ENCODE results near the gene FOXD4L1.
"Not testable (repeated sequence)": the region's sequence is repeated elsewhere in the genome, so short reads cannot be mapped to it uniquely, and the experiment has no call there.

The FOXD4L1 gene

GRCh38 chr2:113507394-113508140 is 9.1 kb downstream of the FOXD4L1 start:
- not testable (repeated sequence) for H3K4me1 ChIP-seq, H3K4me2 ChIP-seq, H3K4me3 ChIP-seq, H3K9ac ChIP-seq, H3K36me3 ChIP-seq, H3K27ac ChIP-seq
- Histone ChIP-seq H3K27me3 (peaks cover 22 to 48% (median 44%) of the 10 kb centered on the region in 11 experiments), H3K9me3 (replicated peaks in 1 of 11) (peaks cover 14 to 18% (median 17%) of the 10 kb centered on the region in 11 experiments), H4K20me1 (peaks cover 0 to 17% (median 14%) of the 10 kb centered on the region in 11 experiments; a peak in 13 of 22 replicates)

DNA sequence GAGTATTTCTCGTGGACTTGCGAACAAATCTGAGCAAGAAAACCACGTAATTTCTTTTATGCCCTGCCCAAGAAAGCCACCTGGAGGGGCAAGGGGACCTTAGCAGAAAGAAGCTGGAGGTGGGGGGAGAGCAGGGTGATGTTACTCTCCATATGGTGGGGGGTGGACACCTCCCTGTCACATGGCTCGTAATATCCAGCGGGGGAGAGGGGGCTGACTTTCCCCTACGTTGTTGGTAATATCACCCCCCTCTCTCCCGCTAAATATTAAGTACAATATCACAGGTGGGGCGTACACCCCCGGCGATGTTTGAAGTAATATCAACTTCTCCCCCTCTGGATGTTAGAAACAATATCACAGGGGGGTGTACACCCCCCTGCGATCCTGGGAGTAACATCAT is 9.7 kb downstream of the FOXD4L1 start:
- Histone ChIP-seq H3K9me3 (replicated peaks in 1 of 11) (peaks cover 8 to 12% (median 11%) of the 10 kb centered on the region in 11 experiments), H4K20me1 (peaks cover 0 to 11% (median 8%) of the 10 kb centered on the region in 11 experiments; a peak in 12 of 22 replicates), H3K27me3 (peaks cover 15 to 42% (median 38%) of the 10 kb centered on the region in 11 experiments)
- H3K4me1 ChIP-seq, H3K4me2 ChIP-seq, H3K9ac ChIP-seq, H3K27ac ChIP-seq, H3K36me3 ChIP-seq, H3K4me3 ChIP-seq: not testable (repeated sequence)

DNA sequence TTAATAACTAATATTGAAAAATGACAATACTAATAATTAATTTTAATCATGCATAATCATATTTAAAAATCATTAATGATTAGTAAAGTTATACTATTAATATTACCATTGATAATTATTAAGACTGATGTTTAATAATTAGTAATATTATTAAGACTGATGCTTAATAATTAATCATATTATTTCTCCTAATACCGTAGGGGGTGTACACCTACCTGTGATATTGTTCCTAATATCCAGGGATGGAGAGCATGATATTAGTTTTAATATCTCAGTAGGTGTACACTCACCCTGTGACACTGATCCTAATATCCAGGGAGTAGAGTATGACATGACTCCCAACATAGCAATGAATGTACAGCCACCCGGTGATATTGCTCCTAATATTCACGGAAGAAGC is 12.4 kb downstream of the FOXD4L1 start:
- peaks cover 0 to 18% (median 15%) of the 10 kb centered on the region in 11 experiments; a peak in 17 of 22 replicates for H3K27me3 ChIP-seq
- not testable (repeated sequence) for H3K4me1 ChIP-seq; H3K27ac ChIP-seq; H3K4me3 ChIP-seq; H3K4me2 ChIP-seq; H3K9ac ChIP-seq; H4K20me1 ChIP-seq; H3K9me3 ChIP-seq (replicated peaks in 1 of 11); H3K36me3 ChIP-seq

GRCh38 chr2:113511859-113512258 is 13.4 kb downstream of the FOXD4L1 start:
- H3K9ac ChIP-seq; H3K27ac ChIP-seq; H3K4me2 ChIP-seq; H3K4me1 ChIP-seq; H3K9me3 ChIP-seq (replicated peaks in 1 of 11); H4K20me1 ChIP-seq; H3K36me3 ChIP-seq; H3K4me3 ChIP-seq: not testable (repeated sequence)
- peaks cover 0 to 13% (median 12%) of the 10 kb centered on the region in 11 experiments; a peak in 13 of 22 replicates for H3K27me3 ChIP-seq

DNA sequence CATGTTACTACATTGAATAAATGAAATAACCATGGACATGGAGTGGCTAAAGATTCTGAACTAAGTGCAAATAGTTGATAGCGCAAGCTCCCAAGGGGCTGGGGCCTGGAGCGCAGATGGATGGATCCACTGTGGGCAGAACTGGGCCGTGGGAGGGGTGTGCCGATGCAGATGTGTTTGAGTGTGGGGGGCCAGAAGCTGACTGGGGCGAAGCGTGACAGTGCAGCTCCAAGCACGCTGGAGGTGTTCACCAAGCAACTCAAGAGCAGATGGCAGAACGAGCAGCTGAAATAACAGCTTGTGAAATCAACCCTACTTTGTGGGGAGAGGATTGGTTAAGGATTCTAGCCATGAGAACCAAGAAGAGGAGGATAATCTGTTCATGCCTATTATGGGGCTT is 17.0 kb downstream of the FOXD4L1 start:
- not testable (repeated sequence) for H3K9me3 ChIP-seq (replicated peaks in 1 of 11); H3K27ac ChIP-seq; H3K4me3 ChIP-seq; H3K4me1 ChIP-seq; H3K9ac ChIP-seq; H3K27me3 ChIP-seq; H3K36me3 ChIP-seq; H4K20me1 ChIP-seq; H3K4me2 ChIP-seq

GRCh38 chr2:113515995-113516394 is 17.5 kb downstream of the FOXD4L1 start:
- not testable (repeated sequence) for H3K27me3 ChIP-seq; H3K36me3 ChIP-seq; H3K4me1 ChIP-seq; H3K9me3 ChIP-seq (replicated peaks in 1 of 11); H3K4me3 ChIP-seq; H3K4me2 ChIP-seq; H3K27ac ChIP-seq; H4K20me1 ChIP-seq; H3K9ac ChIP-seq

DNA sequence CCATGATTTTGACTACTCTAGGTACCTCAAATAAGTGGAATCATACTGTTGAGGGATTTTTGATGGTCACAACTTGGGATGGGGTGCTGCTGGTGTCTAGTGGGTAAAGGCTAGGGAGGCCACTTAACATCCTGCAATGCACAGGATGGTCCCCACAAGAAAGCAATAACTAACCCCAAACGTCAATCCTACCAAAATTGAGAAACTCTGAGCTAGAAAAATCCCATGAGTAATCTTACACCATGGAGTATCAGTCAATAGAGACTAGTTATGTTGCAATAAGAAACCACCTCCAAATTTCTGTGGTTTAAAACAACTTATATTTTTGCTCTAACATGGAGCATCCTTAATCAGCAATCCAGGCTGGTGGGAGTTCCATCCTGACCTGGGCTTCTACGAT is 18.6 kb downstream of the FOXD4L1 start:
- H3K4me3 ChIP-seq; H3K27ac ChIP-seq; H3K4me2 ChIP-seq; H3K4me1 ChIP-seq; H4K20me1 ChIP-seq; H3K27me3 ChIP-seq; H3K9me3 ChIP-seq (replicated peaks in 1 of 11); H3K36me3 ChIP-seq; H3K9ac ChIP-seq: not testable (repeated sequence)

- not testable (repeated sequence) for H3K4me3 ChIP-seq; H4K20me1 ChIP-seq; H3K4me1 ChIP-seq; H3K36me3 ChIP-seq; H3K9me3 ChIP-seq (replicated peaks in 1 of 11); H3K4me2 ChIP-seq; H3K27me3 ChIP-seq; H3K9ac ChIP-seq; H3K27ac ChIP-seq
These were observed 22.4 kb downstream of the FOXD4L1 start for GRCh38 chr2:113520837-113521236.

DNA sequence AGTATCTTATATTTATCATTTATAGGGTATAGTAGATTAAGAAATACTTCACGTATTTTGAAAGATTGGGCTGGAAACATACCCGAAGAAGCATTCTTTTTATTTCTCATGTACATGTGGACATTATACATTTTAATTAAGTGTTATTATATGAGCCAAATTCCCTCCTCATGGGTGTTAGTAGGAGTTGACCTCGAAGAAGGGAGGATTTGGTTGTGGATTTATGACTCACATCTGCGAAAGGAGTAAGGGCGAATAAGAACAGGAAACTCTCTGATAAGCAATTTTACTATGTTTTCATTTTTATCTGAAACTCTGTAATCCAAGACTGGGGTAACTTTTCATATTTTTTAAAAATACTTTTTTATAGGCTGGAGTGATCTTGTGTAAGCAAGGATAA is 23.0 kb downstream of the FOXD4L1 start:
- not testable (repeated sequence) for H3K9me3 ChIP-seq (replicated peaks in 1 of 11); H3K4me1 ChIP-seq; H3K4me3 ChIP-seq; H3K27ac ChIP-seq; H3K36me3 ChIP-seq; H4K20me1 ChIP-seq; H3K9ac ChIP-seq; H3K4me2 ChIP-seq; H3K27me3 ChIP-seq

GRCh38 chr2:113524986-113525385 is 26.5 kb downstream of the FOXD4L1 start:
- not testable (repeated sequence) for H3K27me3 ChIP-seq; H3K4me3 ChIP-seq; H3K27ac ChIP-seq; H3K9me3 ChIP-seq (replicated peaks in 1 of 11); H3K9ac ChIP-seq; H3K4me2 ChIP-seq; H3K4me1 ChIP-seq; H3K36me3 ChIP-seq; H4K20me1 ChIP-seq

GRCh38 chr2:113527350-113528045 is 29.0 kb downstream of the FOXD4L1 start:
- H3K27me3 ChIP-seq; H3K9me3 ChIP-seq (replicated peaks in 1 of 11); H3K36me3 ChIP-seq; H3K4me3 ChIP-seq; H3K4me2 ChIP-seq; H3K9ac ChIP-seq; H4K20me1 ChIP-seq; H3K27ac ChIP-seq; H3K4me1 ChIP-seq: not testable (repeated sequence)

- not testable (repeated sequence) for H3K4me3 ChIP-seq, H3K27me3 ChIP-seq, H3K4me2 ChIP-seq
These were observed 29.7 kb downstream of the FOXD4L1 start for GRCh38 chr2:113528126-113528525.

GRCh38 chr2:113528904-113529303 is 30.4 kb downstream of the FOXD4L1 start:
- H3K9ac ChIP-seq; H3K36me3 ChIP-seq; H3K27me3 ChIP-seq; H4K20me1 ChIP-seq; H3K4me3 ChIP-seq; H3K9me3 ChIP-seq (replicated peaks in 1 of 11); H3K27ac ChIP-seq; H3K4me1 ChIP-seq; H3K4me2 ChIP-seq: not testable (repeated sequence)

More at GRCh38 chr2:113528126-113528525, 29.7 kb downstream of the FOXD4L1 start:
- not testable (repeated sequence) for H3K9me3 ChIP-seq (replicated peaks in 1 of 11); H3K36me3 ChIP-seq; H3K9ac ChIP-seq; H4K20me1 ChIP-seq; H3K4me1 ChIP-seq; H3K27ac ChIP-seq

- H3K9ac ChIP-seq; H3K4me2 ChIP-seq; H4K20me1 ChIP-seq; H3K27ac ChIP-seq; H3K9me3 ChIP-seq (replicated peaks in 1 of 11); H3K27me3 ChIP-seq; H3K4me1 ChIP-seq; H3K4me3 ChIP-seq; H3K36me3 ChIP-seq: not testable (repeated sequence)
These were observed 34.5 kb downstream of the FOXD4L1 start for GRCh38 chr2:113532991-113533390.
